Suppressor macrophage treated with lipopolysaccharide for 1 hour (primary cell): Measurements from ENCODE around the gene THSD8.
"Not testable (repeated sequence)": the region's sequence is repeated elsewhere in the genome, so short reads cannot be mapped to it uniquely, and the experiment has no call there.

Source experiments
- DNase-seq, 3 donors: peaks; one replicate each; pipeline ENCODE4 v3.0.0-alpha.2; 2020 to 2022

The THSD8 gene

GRCh38 chr19:12825254-12826131 lies 23.6 kb downstream of the THSD8 start:
- peak; percentile 52 to 68 (median 62) for DNase-seq

DNA sequence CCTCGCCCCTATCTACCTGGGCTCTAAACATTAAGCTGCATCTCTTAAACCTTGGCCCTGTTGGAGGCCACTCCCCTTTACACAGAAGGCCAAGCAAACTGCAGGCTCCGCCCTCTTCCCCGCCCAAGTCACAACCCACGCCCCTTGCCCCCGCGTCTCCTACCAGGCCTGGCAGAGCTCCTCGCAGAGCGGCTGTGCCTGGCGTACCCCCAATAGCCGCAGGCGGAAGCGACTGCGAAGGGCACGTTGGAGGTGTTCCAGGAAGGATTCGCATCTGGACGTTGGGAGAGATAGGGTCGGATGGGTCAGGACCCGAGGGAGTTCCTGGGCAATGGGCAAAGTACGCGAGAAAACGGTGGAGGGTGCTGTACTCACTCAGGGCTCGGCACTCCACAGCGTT lies 26.6 kb downstream of the THSD8 start:
- peak in 2 of 3 donors; percentile 31 to 56 for DNase-seq

DNA sequence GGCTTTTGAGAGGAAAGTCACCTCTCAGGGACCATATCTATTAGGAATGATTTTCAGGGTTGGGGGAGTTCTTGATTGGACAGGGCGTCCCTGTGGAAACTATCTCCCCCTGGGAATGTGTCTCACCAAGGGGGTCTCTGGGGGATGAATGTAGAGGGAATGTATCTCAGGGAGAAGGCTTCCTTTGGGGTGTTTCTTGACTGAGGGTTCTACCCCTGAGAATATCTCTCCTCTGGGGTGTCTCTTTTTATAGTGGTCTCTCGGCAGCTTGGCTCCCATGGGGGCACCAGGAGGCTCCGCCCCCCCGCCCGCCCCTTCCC lies 31.5 kb downstream of the THSD8 start:
- no peak for DNase-seq

DNA sequence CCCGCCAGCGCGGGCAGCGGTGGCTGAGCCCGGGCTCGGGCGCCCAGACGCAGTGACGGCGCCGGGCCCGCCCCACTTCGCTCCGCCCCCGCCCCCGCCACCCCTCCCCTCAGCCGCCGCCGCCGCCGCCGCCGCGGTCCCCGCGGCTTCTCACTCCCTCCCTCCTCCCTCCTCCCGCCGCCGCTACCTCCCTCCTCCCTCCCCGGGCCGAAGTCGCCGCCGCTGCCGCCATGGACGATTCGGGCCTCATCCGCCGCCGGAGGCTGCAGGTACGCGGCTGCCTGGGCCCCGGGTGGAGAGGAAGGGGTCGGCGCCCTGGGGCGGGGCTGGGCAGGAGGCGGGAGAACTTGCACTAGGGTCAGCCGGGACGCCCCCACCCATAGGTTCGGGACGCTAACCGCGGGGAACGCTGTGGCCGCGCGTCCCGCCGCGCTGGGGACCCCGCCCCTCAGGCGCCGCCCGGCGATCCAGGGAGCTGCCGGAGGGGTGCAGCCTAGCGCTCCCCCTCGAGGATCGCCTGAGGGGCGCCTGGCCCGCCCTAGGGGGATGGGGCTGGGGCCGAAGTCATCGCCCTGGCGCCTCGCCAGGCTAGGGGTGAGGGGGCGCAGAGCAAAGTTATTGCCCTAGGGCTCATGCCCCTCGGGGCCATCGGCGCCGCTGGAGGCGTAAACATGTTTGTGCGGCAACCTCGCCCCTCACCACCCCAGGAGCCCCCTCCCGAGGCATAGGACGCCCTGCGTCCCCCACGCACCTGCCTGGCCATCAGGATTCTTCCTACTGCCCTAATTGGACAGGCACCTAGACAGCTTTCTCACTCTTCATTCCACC lies 32.1 kb downstream of the THSD8 start:
- DNase-seq, result peak; percentile 18 to 69 (median 50)

GRCh38 chr19:12834566-12834943 lies 32.7 kb downstream of the THSD8 start, which contains the start of gene RTBDN:
TSS of gene RTBDN (minus strand) at chr19:12834579. CDS start at chr19:12829979, 4,600 bp downstream.
- peak in 1 of 3 donors; percentile 17 for DNase-seq

- peak; percentile 25 to 67 (median 47) for DNase-seq
These were observed 33.3 kb downstream of the THSD8 start for GRCh38 chr19:12834976-12835757.

DNA sequence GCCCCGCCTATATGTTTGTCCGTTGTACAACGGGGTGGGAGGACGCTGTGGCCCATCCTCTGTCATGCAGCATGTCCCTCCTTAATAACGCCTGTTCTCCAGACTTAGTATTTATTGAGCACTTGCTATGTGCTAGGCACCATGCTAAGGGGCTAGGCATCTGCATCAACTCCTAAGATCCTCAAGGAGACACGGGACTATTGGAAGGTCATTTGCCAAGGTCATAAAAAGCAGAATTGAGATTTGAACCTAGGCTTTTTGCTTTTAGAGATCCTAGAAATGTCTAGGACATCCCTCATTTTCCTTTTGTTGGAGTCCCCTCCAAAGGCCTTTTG lies 34.6 kb downstream of the THSD8 start:
- no peak for DNase-seq

DNA sequence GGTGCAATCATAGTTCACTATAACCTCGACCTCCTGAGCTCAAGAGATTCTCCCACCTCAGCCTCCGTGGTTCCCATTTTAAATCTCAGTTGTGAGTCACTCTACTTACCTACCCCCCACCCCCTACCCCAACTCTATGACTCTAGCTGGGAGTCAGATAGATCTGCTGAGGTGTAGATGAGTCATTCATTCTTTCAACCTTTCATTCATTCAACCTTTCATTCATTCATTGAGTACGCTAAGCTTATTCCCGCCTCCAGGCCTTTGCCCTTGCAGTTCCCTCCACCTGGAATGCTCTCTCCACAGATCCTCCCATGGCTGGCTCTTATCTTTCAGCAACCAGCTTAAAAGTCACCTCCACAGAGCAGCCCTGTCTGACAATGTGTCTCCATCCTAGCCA lies 35.4 kb downstream of the THSD8 start:
- DNase-seq, result peak in 1 of 3 donors; percentile 12

DNA sequence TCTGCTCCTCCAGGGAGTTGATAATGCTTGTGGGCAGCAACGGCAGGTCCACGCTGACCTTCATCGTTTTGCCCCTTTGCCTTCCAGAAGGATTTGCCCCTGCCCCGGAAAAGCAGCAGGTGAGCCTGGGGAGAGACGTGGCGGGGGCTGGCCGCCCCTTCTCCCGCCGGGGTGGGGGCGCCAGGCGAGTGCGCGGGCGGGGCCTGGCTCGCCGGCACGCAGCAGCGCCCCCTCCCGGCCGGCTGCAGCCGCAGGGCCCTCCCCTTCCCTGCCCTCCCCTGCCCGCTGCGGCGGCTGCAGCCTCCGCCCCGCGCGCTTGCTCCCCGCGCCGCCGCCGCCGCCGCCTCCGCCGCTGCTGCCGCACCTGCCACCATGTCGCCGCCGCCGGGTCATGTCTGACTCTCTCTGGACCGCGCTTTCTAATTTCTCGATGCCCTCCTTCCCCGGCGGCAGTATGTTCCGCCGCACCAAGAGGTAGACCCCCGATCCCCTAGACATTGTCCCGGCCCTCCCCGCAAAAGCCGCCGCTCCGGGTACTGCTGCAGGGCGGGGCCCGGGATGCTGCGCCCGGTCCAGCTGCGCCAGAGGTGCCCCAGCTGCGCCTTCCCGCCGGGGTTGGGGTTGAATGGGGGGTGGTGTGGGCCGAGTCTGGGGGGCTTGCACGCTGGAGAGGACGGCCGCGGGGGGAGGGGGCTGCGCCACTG lies 36.5 kb downstream of the THSD8 start, which contains the start of gene MAST1:
MAST1 (plus strand) TSS at position 334 of the 704 bp plus-strand sequence; CDS start at position 392, 58 bp downstream.
- peak; percentile 58 to 89 (median 66) for DNase-seq

GRCh38 chr19:12838886-12839756 lies 37.3 kb downstream of the THSD8 start:
- peak in 1 of 3 donors; percentile 18 for DNase-seq

DNA sequence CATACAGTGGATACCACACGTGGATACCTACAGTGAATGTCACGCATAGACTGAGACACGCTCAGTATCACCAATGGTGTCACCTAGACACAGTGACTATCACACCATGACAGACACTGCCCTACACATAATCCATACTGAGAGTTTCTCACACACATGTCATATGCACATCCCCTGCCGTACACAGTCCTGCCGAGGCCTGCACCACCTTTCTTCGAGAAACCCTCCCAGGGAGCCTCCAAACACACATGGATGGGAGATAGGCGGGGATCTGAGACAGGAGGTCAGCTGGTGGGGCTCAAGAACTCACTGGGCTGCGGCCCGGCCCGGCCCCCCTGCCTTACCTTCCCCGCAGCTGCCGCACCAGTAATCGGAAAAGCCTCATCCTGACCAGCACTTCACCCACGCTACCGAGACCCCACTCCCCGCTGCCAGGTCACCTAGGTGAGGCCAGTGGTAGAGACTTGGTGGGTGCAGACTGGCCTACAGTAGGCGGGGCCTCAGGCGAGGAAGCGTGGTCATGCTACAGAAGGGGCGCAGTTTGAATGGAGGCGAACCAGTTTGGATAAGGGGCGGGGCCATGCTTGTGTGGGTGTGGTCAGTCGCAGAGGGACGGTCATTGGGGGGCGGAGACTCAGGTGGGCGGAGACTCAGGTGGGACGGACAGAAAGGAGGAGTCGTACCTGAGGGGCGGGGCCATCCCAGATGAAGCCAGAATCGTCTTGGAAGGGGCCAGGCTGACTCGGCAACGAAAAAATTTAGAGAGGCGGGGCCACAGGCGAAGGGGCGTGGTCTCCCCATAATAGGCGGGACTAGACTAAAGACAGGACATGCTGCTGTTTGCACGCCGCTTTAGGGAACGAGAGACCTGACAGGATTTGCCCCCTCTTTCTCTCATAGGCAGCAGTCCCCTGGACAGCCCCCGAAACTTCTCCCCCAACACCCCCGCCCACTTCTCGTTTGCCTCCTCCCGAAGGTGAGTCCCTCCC lies 38.5 kb downstream of the THSD8 start:
- peak; percentile 57 to 83 (median 65) for DNase-seq

DNA sequence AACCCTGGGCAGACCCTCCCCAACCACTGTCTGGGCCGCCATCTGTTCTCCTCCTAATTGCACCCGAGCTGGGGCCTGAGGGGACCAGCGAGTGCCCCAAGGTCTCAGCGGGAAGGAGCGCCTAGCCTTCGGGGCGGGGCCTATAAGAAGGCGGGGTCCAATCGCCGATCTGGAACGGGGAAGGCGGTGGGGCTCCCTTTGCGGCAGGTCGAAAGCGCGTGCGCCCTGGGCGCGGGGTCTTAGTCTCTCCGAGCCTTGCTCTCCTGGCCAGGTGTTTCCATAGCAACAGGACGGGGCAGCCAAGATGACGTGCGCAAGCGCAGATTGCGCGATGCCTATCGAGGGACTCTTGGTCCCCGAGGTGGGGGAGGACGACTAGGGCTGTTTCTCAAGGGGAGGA lies 39.2 kb downstream of the THSD8 start:
- DNase-seq, result peak in 1 of 3 donors; percentile 42

DNA sequence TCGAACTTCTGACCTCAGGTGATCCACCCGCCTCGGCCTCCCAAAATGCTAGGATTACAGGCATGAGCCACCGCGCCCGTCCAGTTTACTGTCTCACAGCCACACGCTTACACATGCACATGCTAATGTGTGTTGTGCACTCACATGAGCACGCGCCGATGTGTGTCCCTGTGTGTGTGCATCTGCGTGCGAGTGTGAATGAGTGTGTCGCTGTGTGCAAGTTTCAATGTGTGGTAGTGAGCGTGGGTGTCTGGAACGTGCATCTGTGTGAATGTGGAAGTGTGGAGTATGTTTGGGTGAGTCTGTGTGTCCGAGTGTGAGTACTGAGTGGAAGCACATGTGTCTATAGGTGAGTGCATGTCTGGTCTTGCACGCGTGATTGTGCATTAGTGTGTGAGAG lies 40.6 kb downstream of the THSD8 start:
- DNase-seq, result no peak

DNA sequence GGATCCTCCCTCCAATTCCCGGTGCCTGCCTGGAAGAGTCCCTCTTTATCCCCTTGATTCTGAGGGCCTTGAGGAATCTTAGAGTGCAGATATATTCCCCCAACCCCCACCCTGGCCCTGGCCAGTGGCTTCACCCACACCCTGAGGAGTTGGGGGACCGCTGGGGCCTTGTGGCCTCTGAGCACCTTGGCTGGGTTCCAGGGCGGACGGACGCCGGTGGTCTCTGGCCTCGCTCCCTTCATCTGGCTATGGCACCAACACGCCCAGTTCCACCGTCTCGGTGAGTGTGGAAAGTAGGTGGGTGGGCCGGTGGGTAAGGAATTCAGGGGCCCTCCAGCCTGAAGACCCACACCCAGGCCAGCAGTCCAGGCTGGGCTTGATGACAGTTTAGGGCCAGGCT lies 41.5 kb downstream of the THSD8 start:
- DNase-seq, result no peak

DNA sequence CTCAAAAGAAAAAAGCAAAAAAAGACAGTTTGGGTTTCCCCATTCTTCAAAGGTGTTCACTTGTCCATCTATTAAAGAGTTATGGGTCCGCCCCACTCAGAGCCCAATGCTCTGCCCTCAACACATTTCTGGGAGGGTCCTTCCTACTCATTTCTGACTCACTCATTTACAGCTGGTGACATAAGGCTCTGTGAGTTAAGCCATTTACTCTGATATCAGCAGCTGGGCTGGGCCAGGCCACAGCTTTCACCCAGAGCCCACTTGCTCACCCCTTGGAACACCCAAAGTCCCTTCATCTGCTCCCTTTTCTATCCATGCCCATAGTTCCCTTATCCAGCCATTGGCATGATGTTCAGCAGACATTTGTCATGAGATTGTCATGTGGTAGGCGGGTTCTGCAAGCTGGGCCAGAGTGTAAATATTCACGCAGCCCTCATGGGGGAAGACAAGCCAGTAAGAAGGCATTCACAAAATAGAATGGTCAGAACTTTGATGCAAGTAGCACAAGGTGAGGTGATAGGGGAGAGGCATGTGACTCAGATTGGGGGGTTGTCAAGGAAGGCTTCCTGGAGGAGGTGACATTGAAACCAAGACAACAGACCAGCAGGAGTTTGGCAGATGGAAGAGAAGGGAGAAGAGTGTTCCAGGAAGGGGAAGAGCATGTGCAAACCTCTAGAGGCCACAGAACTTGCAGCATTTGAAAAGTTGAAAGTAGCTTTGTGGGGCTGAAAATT lies 42.3 kb downstream of the THSD8 start:
- DNase-seq, result peak; percentile 49 to 79 (median 61)

DNA sequence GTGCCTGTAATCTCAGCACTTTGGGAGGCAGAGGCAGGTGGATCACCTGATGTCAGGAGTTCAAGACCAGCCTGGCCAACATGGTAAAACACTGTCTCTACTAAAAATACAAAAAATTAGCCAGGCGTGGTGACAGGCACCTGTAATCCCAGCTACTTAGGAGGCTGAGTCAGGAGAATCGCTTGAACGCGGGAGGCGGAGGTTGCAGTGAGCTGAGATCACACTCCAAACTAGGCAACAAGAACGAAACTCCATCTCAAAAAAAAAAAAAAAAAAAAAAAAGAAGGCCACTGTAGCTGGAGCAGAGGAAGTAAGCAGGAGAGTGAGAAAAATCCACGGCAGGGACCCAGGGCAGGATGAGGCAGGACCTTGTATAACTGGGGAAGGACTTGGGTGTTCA lies 44.7 kb downstream of the THSD8 start:
- not testable (repeated sequence) for DNase-seq

DNA sequence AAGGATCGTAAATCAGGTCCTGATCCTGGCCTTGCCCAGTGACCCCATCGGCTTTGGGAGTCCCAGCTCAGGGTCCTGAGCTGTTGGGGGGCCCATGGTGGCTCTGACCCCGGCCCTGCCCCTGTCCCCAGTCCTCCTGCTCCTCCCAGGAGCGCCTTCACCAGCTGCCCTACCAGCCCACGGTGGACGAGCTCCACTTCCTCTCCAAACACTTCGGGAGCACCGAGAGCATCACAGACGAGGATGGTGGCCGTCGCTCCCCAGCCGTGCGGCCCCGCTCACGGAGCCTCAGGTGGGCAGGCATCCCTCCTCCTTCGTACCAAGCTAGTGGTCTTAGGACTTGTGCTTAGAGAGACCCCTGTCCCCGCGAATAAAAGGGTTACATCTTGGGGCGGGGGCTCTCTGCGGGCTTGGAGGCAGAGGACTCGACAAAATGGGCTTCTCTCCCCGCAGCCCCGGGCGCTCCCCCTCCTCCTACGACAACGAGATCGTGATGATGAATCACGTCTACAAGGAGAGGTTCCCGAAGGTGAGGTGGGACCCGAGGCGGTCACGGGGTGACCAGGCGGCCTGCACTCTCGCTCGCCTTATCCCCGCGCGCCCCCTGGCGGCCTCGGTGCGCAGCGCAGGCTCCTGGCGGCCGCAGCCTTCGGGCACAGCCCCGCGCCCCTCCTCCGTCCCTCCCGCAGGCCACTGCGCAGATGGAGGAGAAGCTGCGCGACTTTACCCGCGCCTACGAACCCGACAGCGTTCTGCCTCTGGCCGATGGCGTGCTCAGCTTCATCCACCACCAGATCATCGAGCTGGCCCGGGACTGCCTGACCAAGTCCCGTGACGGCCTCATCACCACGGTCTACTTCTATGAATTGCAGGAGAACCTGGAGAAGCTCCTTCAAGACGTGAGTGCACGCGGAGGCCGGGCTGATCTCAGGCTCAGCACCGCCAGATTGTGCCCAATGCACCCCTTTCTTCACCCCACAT lies 45.6 kb downstream of the THSD8 start:
- peak; percentile 87 to 92 (median 90) for DNase-seq
